ENCODE data around the gene HIGD1A.

HIGD1A gene

GRCh38 chr3:42749753-42750231 is 54.5 kb downstream of the HIGD1A start:
- DNase-seq, result no peak
- Histone ChIP-seq H3K27me3 (replicated peaks; ENCODE audit: control insufficient read depth, insufficient read depth, low read length, poor library complexity, severe bottlenecking) (no peaks in the 10 kb centered on the region), H3K4me3 (ENCODE audit: insufficient read depth, low read depth, low read length, poor library complexity, severe bottlenecking) (no peak overlapping the region), H3K36me3 (ENCODE audit: control insufficient read depth, insufficient read depth, low read length) (no peaks in the 10 kb centered on the region), H3K27ac (ENCODE audit: insufficient read depth, low read length, poor library complexity, severe bottlenecking) (no peak overlapping the region), H3K9me3 (ENCODE audit: control insufficient read depth, low read length) (no peaks in the 10 kb centered on the region), H3K4me1 (ENCODE audit: control insufficient read depth, insufficient read depth, low read length, poor library complexity, severe bottlenecking) (peaks cover 22% of the 10 kb centered on the region)

GRCh38 chr3:42749025-42749752 is 55.1 kb downstream of the HIGD1A start:
- H3K27me3 ChIP-seq (replicated peaks; ENCODE audit: control insufficient read depth, insufficient read depth, low read length, poor library complexity, severe bottlenecking), result no peaks in the 10 kb centered on the region
- H3K27ac ChIP-seq (ENCODE audit: insufficient read depth, low read length, poor library complexity, severe bottlenecking), result no peak overlapping the region
- H3K4me3 ChIP-seq (ENCODE audit: insufficient read depth, low read depth, low read length, poor library complexity, severe bottlenecking), result no peak overlapping the region
- no peaks in the 10 kb centered on the region for H3K9me3 ChIP-seq (ENCODE audit: control insufficient read depth, low read length)
- no peak for DNase-seq
- peaks cover 22% of the 10 kb centered on the region for H3K4me1 ChIP-seq (ENCODE audit: control insufficient read depth, insufficient read depth, low read length, poor library complexity, severe bottlenecking)
- H3K36me3 ChIP-seq (ENCODE audit: control insufficient read depth, insufficient read depth, low read length), result no peaks in the 10 kb centered on the region

- H3K4me1 ChIP-seq (ENCODE audit: control insufficient read depth, insufficient read depth, low read length, poor library complexity, severe bottlenecking), result peaks cover 22% of the 10 kb centered on the region
- peak in 1 of 3 donors; percentile 8 for DNase-seq
- H3K27me3 ChIP-seq (replicated peaks; ENCODE audit: control insufficient read depth, insufficient read depth, low read length, poor library complexity, severe bottlenecking), result no peaks in the 10 kb centered on the region
- peak overlapping the region; percentile 3 for H3K27ac ChIP-seq (ENCODE audit: insufficient read depth, low read length, poor library complexity, severe bottlenecking)
- no peaks in the 10 kb centered on the region for H3K36me3 ChIP-seq (ENCODE audit: control insufficient read depth, insufficient read depth, low read length)
- H3K9me3 ChIP-seq (ENCODE audit: control insufficient read depth, low read length), result no peaks in the 10 kb centered on the region
- no peak overlapping the region for H3K4me3 ChIP-seq (ENCODE audit: insufficient read depth, low read depth, low read length, poor library complexity, severe bottlenecking)
Observed at GRCh38 chr3:42747581-42747980, 56.7 kb downstream of the HIGD1A start.

- peaks cover 22% of the 10 kb centered on the region for H3K4me1 ChIP-seq (ENCODE audit: control insufficient read depth, insufficient read depth, low read length, poor library complexity, severe bottlenecking)
- H3K27ac ChIP-seq (ENCODE audit: insufficient read depth, low read length, poor library complexity, severe bottlenecking), result peak overlapping the region; percentile 3
- no peak for DNase-seq
- no peak overlapping the region for H3K4me3 ChIP-seq (ENCODE audit: insufficient read depth, low read depth, low read length, poor library complexity, severe bottlenecking)
- no peaks in the 10 kb centered on the region for H3K27me3 ChIP-seq (replicated peaks; ENCODE audit: control insufficient read depth, insufficient read depth, low read length, poor library complexity, severe bottlenecking)
- no peaks in the 10 kb centered on the region for H3K9me3 ChIP-seq (ENCODE audit: control insufficient read depth, low read length)
- no peaks in the 10 kb centered on the region for H3K36me3 ChIP-seq (ENCODE audit: control insufficient read depth, insufficient read depth, low read length)
Observed at GRCh38 chr3:42746455-42747450, 57.5 kb downstream of the HIGD1A start.

GRCh38 chr3:42745776-42746454 is 58.4 kb downstream of the HIGD1A start:
- no peaks in the 10 kb centered on the region for H3K9me3 ChIP-seq (ENCODE audit: control insufficient read depth, low read length)
- no peak for DNase-seq
- no peak overlapping the region for H3K4me3 ChIP-seq (ENCODE audit: insufficient read depth, low read depth, low read length, poor library complexity, severe bottlenecking)
- H3K36me3 ChIP-seq (ENCODE audit: control insufficient read depth, insufficient read depth, low read length), result no peaks in the 10 kb centered on the region
- no peak overlapping the region for H3K27ac ChIP-seq (ENCODE audit: insufficient read depth, low read length, poor library complexity, severe bottlenecking)
- peaks cover 22% of the 10 kb centered on the region for H3K4me1 ChIP-seq (ENCODE audit: control insufficient read depth, insufficient read depth, low read length, poor library complexity, severe bottlenecking)
- H3K27me3 ChIP-seq (replicated peaks; ENCODE audit: control insufficient read depth, insufficient read depth, low read length, poor library complexity, severe bottlenecking), result no peaks in the 10 kb centered on the region

- no peaks in the 10 kb centered on the region for H3K27me3 ChIP-seq (replicated peaks; ENCODE audit: control insufficient read depth, insufficient read depth, low read length, poor library complexity, severe bottlenecking)
- no peak overlapping the region for H3K27ac ChIP-seq (ENCODE audit: insufficient read depth, low read length, poor library complexity, severe bottlenecking)
- H3K4me3 ChIP-seq (ENCODE audit: insufficient read depth, low read depth, low read length, poor library complexity, severe bottlenecking), result no peak overlapping the region
- no peaks in the 10 kb centered on the region for H3K36me3 ChIP-seq (ENCODE audit: control insufficient read depth, insufficient read depth, low read length)
- no peak for DNase-seq
- H3K9me3 ChIP-seq (ENCODE audit: control insufficient read depth, low read length), result no peaks in the 10 kb centered on the region
- H3K4me1 ChIP-seq (ENCODE audit: control insufficient read depth, insufficient read depth, low read length, poor library complexity, severe bottlenecking), result peaks cover 22% of the 10 kb centered on the region
Observed at GRCh38 chr3:42745291-42745745, 59.0 kb downstream of the HIGD1A start.

- H3K36me3 ChIP-seq (ENCODE audit: control insufficient read depth, insufficient read depth, low read length), result no peaks in the 10 kb centered on the region
- H3K9me3 ChIP-seq (ENCODE audit: control insufficient read depth, low read length), result no peaks in the 10 kb centered on the region
- no peak overlapping the region for H3K27ac ChIP-seq (ENCODE audit: insufficient read depth, low read length, poor library complexity, severe bottlenecking)
- DNase-seq, result no peak
- no peak overlapping the region for H3K4me3 ChIP-seq (ENCODE audit: insufficient read depth, low read depth, low read length, poor library complexity, severe bottlenecking)
- H3K27me3 ChIP-seq (replicated peaks; ENCODE audit: control insufficient read depth, insufficient read depth, low read length, poor library complexity, severe bottlenecking), result no peaks in the 10 kb centered on the region
- H3K4me1 ChIP-seq (ENCODE audit: control insufficient read depth, insufficient read depth, low read length, poor library complexity, severe bottlenecking), result peaks cover 19% of the 10 kb centered on the region
Observed at GRCh38 chr3:42743204-42743995, 60.9 kb downstream of the HIGD1A start.

GRCh38 chr3:42742688-42743087 is 61.6 kb downstream of the HIGD1A start:
- Histone ChIP-seq H3K4me3 (ENCODE audit: insufficient read depth, low read depth, low read length, poor library complexity, severe bottlenecking) (no peak overlapping the region), H3K36me3 (ENCODE audit: control insufficient read depth, insufficient read depth, low read length) (no peaks in the 10 kb centered on the region), H3K4me1 (ENCODE audit: control insufficient read depth, insufficient read depth, low read length, poor library complexity, severe bottlenecking) (peaks cover 12% of the 10 kb centered on the region), H3K27ac (ENCODE audit: insufficient read depth, low read length, poor library complexity, severe bottlenecking) (no peak overlapping the region), H3K9me3 (ENCODE audit: control insufficient read depth, low read length) (no peaks in the 10 kb centered on the region), H3K27me3 (replicated peaks; ENCODE audit: control insufficient read depth, insufficient read depth, low read length, poor library complexity, severe bottlenecking) (no peaks in the 10 kb centered on the region)
- no peak for DNase-seq

- Histone ChIP-seq H3K9me3 (ENCODE audit: control insufficient read depth, low read length) (no peaks in the 10 kb centered on the region), H3K36me3 (ENCODE audit: control insufficient read depth, insufficient read depth, low read length) (no peaks in the 10 kb centered on the region), H3K27ac (ENCODE audit: insufficient read depth, low read length, poor library complexity, severe bottlenecking) (no peak overlapping the region), H3K4me3 (ENCODE audit: insufficient read depth, low read depth, low read length, poor library complexity, severe bottlenecking) (no peak overlapping the region), H3K27me3 (replicated peaks; ENCODE audit: control insufficient read depth, insufficient read depth, low read length, poor library complexity, severe bottlenecking) (no peaks in the 10 kb centered on the region), H3K4me1 (ENCODE audit: control insufficient read depth, insufficient read depth, low read length, poor library complexity, severe bottlenecking) (peaks cover 8% of the 10 kb centered on the region)
- DNase-seq, result no peak
Observed at GRCh38 chr3:42742259-42742658, 62.0 kb downstream of the HIGD1A start.
